PFSK-1 (cell line): ENCODE measurements around the gene ZCCHC24.

Source experiments
- POLR2AphosphoS5 ChIP-seq: IDR thresholded peaks from 2 replicates; pipeline ENCODE4 v1.6.1; 2012; ENCODE audit warnings: low read depth, mild to moderate bottlenecking, control low read depth, low read length, moderate library complexity
- REST ChIP-seq, 2 experiments: IDR thresholded peaks; 2 replicates each; pipeline versions ENCODE4 v1.6.1 to v1.8.0; 2011 to 2012; ENCODE audit warnings: low read depth in 2 of 2, low read length in 2 of 2, control low read depth in 1 of 2, inconsistent platforms in 1 of 2, mild to moderate bottlenecking in 1 of 2, moderate library complexity in 1 of 2; ENCODE audit not compliant: insufficient read depth in 1 of 2
- TAF1 ChIP-seq: IDR thresholded peaks from 2 replicates; pipeline ENCODE4 v1.6.1; 2012; ENCODE audit warnings: low read length, control low read depth, borderline replicate concordance; ENCODE audit not compliant: insufficient read depth

GRCh38 chr10:79372871-79373270 is 72.6 kb downstream of the ZCCHC24 start:
- TF ChIP-seq POLR2AphosphoS5 (no peak), REST (IDR thresholded peaks at IDR 0.05; ENCODE audit: insufficient read depth in 1 of 2, low read depth in 2 of 2, low read length in 2 of 2) (no peak), TAF1 (no peak)
